ENCODE results near the gene SCN5A.

- TF ChIP-seq, protein P1, sequence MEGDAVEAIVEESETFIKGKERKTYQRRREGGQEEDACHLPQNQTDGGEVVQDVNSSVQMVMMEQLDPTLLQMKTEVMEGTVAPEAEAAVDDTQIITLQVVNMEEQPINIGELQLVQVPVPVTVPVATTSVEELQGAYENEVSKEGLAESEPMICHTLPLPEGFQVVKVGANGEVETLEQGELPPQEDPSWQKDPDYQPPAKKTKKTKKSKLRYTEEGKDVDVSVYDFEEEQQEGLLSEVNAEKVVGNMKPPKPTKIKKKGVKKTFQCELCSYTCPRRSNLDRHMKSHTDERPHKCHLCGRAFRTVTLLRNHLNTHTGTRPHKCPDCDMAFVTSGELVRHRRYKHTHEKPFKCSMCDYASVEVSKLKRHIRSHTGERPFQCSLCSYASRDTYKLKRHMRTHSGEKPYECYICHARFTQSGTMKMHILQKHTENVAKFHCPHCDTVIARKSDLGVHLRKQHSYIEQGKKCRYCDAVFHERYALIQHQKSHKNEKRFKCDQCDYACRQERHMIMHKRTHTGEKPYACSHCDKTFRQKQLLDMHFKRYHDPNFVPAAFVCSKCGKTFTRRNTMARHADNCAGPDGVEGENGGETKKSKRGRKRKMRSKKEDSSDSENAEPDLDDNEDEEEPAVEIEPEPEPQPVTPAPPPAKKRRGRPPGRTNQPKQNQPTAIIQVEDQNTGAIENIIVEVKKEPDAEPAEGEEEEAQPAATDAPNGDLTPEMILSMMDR (IDR thresholded peaks at IDR 0.05): no peak
- no peak for TF ChIP-seq POLR2A (IDR thresholded peaks at IDR 0.05)
Observed at GRCh38 chr3:38500688-38501417, 148.6 kb downstream of the SCN5A start.
